Gastroesophageal sphincter (tissue), 3 donors: Measurements from ENCODE around the gene TMEM150C.

Experiments used
- CTCF ChIP-seq, 4 experiments: fragments of 200-600 bp in 2 of 4; fragments of 450-650 bp in 2 of 4; sonication (generic) in 1 of 4; IDR thresholded peaks; one replicate each; pipeline ENCODE4 v1.5.1; 2017 to 2019; ENCODE audit warnings: antibody characterized with exemption in 4 of 4, mild to moderate bottlenecking in 2 of 4, moderate library complexity in 2 of 4
- EP300 ChIP-seq: sonication (generic); formaldehyde crosslinking; IDR thresholded peaks from one replicate; pipeline ENCODE4 v1.6.1; 2017; ENCODE audit warnings: antibody characterized with exemption, mild to moderate bottlenecking
- POLR2A ChIP-seq, 2 donors: fragments of 450-650 bp; IDR thresholded peaks; one replicate each; pipeline ENCODE4 v1.6.1; 2017; ENCODE audit warnings: antibody characterized with exemption in 2 of 2, mild to moderate bottlenecking in 2 of 2, moderate library complexity in 1 of 2
- POLR2AphosphoS5 ChIP-seq: sonication (generic); formaldehyde crosslinking; IDR thresholded peaks from one replicate; pipeline ENCODE4 v1.6.1; 2017; ENCODE audit warnings: antibody characterized with exemption

- TF ChIP-seq POLR2A (IDR thresholded peaks at IDR 0.05) (no peak), CTCF (IDR thresholded peaks at IDR 0.05) (no peak), POLR2AphosphoS5 (no peak), EP300 (no peak)
These were observed 7.9 kb upstream of the TMEM150C start for GRCh38 chr4:82569727-82570126.
